Adrenal gland (tissue), 19 donors: ENCODE measurements around the gene SEMA5A. TPM values are rescaled to one million over a fixed set of nuclear protein-coding genes. Genes with fewer than 3 reads are reported as not detected.

Source experiments
- DNase-seq, 7 donors: peaks; one replicate each; pipeline ENCODE4 v3.0.0-alpha.2; 2019 to 2020
- H3K27ac ChIP-seq, 5 donors: fragments of 200-600 bp; sonication (generic) in 4 of 5; 1 replicate in 3 of 5; 2 replicates in 2 of 5; pipeline versions ENCODE4 v1.5.1 to v1.8.0; 2016 to 2020; ENCODE audit warnings: mild to moderate bottlenecking in 1 of 5
- H3K27me3 ChIP-seq: fragments of 200-600 bp; 2 replicates; pipeline ENCODE4 v1.8.0; 2021
- H3K36me3 ChIP-seq, 2 donors: fragments of 200-600 bp; replicated peaks in 1 of 2; 1 replicate in 1 of 2; 2 replicates in 1 of 2; pipeline versions ENCODE4 v1.5.1 to v1.8.0; 2018 to 2022
- H3K4me1 ChIP-seq, 2 donors: fragments of 200-600 bp; replicated peaks in 1 of 2; 1 replicate in 1 of 2; 2 replicates in 1 of 2; pipeline versions ENCODE4 v1.5.1 to v1.8.0; 2018 to 2021
- H3K4me3 ChIP-seq, 4 donors: fragments of 200-600 bp; sonication (generic) in 3 of 4; one replicate each; pipeline ENCODE4 v1.5.1; 2016 to 2018
- H3K9me3 ChIP-seq, 3 donors: fragments of 200-600 bp; sonication (generic) in 1 of 3; replicated peaks in 1 of 3; 1 replicate in 2 of 3; 2 replicates in 1 of 3; pipeline versions ENCODE4 v1.5.1 to v1.8.0; 2016 to 2021
- CTCF ChIP-seq, 6 experiments: fragments of 450-650 bp in 4 of 6; fragments of 200-600 bp in 2 of 6; sonication (generic) in 1 of 6; IDR thresholded peaks; 1 replicate in 5 of 6; 2 replicates in 1 of 6; pipeline versions ENCODE4 v1.5.1 to v1.8.0; 2016 to 2021; ENCODE audit warnings: antibody characterized with exemption in 6 of 6, mild to moderate bottlenecking in 2 of 6, moderate library complexity in 1 of 6
- POLR2A ChIP-seq, 2 donors: fragments of 450-650 bp; IDR thresholded peaks; one replicate each; pipeline ENCODE4 v1.6.1; 2017; ENCODE audit warnings: antibody characterized with exemption in 2 of 2, mild to moderate bottlenecking in 2 of 2, moderate library complexity in 1 of 2
- WGBS, 4 donors: extraction: QIAGEN DNeasy Blood & Tissue Kit in 2 of 4; methylation state at CpG; one replicate each; pipeline versions ENCODE4 v1.1.5 to v1.1.7; 2013 to 2017; 5-methylcytosine and 5-hydroxymethylcytosine counted together
- intact Hi-C, 2 donors: fragments of 100-400 bp; cut with DNase I; formaldehyde crosslinking; loops; one replicate each; pipeline versions ENCODE4 v1.14.1 to v1.15.0; 2022 to 2023
- long read RNA-seq, 10 donors: library from polyadenylated mRNA in 3 of 10; unstranded in 2 of 10; stranded (forward) in 1 of 10; transcript quantifications; one replicate each; pipeline ENCODE4 v2.0.0 and lab custom pipeline, GENCODE V29; 2021 to 2026
- polyA plus RNA-seq, 3 donors: library from polyadenylated mRNA; stranded (reverse); fragments of 200-250 nt in 2 of 3; fragments of 350-450 nt in 1 of 3; fragmentation: Illumina TruSeq in 1 of 3; extraction: RNeasy Lipid Tissue Mini Kit (QIAGEN cat#74804) in 1 of 3; gene quantifications; one replicate each; pipeline ENCODE4 v1.2.3, GENCODE V29; 2013 to 2014
- total RNA-seq, 9 donors: library from RNA; depleted of rRNA in 4 of 9; stranded (reverse); fragments of >200 nt in 4 of 9; fragments of 120-200 nt in 1 of 9; fragmentation: NEBNext Ultra II Directional in 1 of 9; extraction: Animal tissue kit (Norgen Biotek cat#: 25700) in 1 of 9; gene quantifications; one replicate each; pipeline versions ENCODE4 v1.1.0 to v1.2.4, GENCODE V29; 2013 to 2023
- donor health status: healthy with polysubstance abuse.
- donor health status: Bipolar disorder and iron deficiency.
- donor health status: DM: yes; HTN: yes; CAD: no.
- donor health status: DM: no; HTN: no; CAD: no.
- donor health status: DM: no; HTN: no; CAD: no.
- donor health status: DM: yes; HTN: yes; CAD: no.

Gene SEMA5A, protein sequence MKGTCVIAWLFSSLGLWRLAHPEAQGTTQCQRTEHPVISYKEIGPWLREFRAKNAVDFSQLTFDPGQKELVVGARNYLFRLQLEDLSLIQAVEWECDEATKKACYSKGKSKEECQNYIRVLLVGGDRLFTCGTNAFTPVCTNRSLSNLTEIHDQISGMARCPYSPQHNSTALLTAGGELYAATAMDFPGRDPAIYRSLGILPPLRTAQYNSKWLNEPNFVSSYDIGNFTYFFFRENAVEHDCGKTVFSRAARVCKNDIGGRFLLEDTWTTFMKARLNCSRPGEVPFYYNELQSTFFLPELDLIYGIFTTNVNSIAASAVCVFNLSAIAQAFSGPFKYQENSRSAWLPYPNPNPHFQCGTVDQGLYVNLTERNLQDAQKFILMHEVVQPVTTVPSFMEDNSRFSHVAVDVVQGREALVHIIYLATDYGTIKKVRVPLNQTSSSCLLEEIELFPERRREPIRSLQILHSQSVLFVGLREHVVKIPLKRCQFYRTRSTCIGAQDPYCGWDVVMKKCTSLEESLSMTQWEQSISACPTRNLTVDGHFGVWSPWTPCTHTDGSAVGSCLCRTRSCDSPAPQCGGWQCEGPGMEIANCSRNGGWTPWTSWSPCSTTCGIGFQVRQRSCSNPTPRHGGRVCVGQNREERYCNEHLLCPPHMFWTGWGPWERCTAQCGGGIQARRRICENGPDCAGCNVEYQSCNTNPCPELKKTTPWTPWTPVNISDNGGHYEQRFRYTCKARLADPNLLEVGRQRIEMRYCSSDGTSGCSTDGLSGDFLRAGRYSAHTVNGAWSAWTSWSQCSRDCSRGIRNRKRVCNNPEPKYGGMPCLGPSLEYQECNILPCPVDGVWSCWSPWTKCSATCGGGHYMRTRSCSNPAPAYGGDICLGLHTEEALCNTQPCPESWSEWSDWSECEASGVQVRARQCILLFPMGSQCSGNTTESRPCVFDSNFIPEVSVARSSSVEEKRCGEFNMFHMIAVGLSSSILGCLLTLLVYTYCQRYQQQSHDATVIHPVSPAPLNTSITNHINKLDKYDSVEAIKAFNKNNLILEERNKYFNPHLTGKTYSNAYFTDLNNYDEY
- total RNA-seq (1 to 10 TPM; 1.1 to 6.0 (median 4.6) TPM), polyA plus RNA-seq (1 to 10 TPM in 1 of 3 donors, under 1 TPM in 2; 0.40 to 3.0 (median 0.97) TPM)
- long read RNA-seq, donor 1, result 0 reads
- long read RNA-seq, donor 2, result 0 reads
- long read RNA-seq, donor 3, result 0 reads
- long read RNA-seq, donor 4, result 0 reads
- long read RNA-seq, donor 5, result 0 reads
- long read RNA-seq, donor 6, partial matches to known transcripts, result 1 of 2 reads
- long read RNA-seq, donor 6, other reads (novel, unspliced or antisense), result 1 of 2 reads
- long read RNA-seq, donor 7, result 0 reads
- long read RNA-seq, donor 8, result 0 reads
- long read RNA-seq, donor 9, result 0 reads
- long read RNA-seq, donor 10, result 0 reads

DNA sequence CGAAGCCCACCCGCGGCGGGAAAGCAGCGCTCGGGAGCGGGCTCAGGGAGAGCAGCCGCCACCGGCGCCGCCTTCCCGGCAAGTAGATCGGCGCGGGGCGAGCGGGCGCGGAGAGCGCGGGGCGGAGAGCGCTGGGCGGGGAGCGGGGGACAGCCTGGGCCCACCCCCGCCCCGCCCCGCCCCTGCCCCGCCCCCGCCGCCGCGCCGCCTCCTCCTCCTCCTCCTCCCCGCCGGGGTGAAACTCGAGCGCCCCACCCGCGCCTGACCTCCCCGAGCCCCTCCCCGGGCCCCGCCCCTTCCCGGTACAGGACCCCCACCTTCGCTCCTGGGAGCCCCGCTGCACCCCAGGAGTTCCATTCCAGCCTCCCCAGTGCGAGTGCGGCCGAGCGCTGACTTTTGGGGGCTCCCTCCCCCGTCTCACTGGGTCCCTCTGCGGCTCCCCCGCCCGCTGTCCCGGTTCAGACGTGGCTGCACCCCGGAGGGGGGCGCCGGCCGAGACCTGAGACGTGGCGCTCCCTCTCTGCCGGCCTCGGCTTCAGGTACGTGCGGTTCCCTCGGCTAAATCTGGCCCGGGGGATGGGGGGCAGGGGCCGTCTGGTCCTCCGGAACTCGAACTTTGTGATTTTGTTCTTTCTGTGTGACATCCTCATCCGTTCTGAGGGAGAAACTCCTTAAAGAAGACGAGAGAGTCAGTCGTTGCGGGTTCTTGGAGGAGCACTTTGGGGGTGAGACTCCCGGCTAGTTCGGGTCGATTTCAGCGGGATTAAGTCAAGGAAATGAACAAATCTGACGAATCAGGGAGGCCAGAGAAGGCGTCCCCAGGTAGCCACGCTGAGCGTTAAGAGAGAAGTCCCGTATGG is at the start of gene SEMA5A:
SEMA5A (minus strand) TSS at position 84 of the 860 bp plus-strand sequence. CDS start 166,129 bp downstream, outside the sequence.
- DNase-seq, result peak; percentile 33 to 70 (median 51)
- peak within 1 kb of the TSS in 3 of 5 donors; percentile 59 to 84 (median 68) for H3K27ac ChIP-seq

GRCh38 chr5:9594913-9595312 is 49.0 kb upstream of the SEMA5A start:
- H3K27ac ChIP-seq, result no peak overlapping the region
- no peaks in the 10 kb centered on the region for H3K9me3 ChIP-seq
- H3K4me1 ChIP-seq, result no peaks in the 10 kb centered on the region
- DNase-seq, result no peak
- no peaks in the 10 kb centered on the region for H3K27me3 ChIP-seq
- intact Hi-C loops, result no loop called here
- TF ChIP-seq CTCF (IDR thresholded peaks at IDR 0.05) (no peak), POLR2A (IDR thresholded peaks at IDR 0.05) (no peak)
- H3K4me3 ChIP-seq, result no peak overlapping the region
- no peaks in the 10 kb centered on the region for H3K36me3 ChIP-seq

More for the DNA sequence above, at the start of gene SEMA5A:
- no peak for TF ChIP-seq CTCF (IDR thresholded peaks at IDR 0.05)
- no peaks in the 10 kb centered on the region for H3K9me3 ChIP-seq
- H3K36me3 ChIP-seq, result no peaks in the 10 kb centered on the region
- H3K4me3 ChIP-seq, result peak within 1 kb of the TSS in 3 of 4 donors; percentile 28 to 86 (median 42)
- peaks cover 13 to 23% of the 10 kb centered on the region in 2 donors for H3K4me1 ChIP-seq
- H3K27me3 ChIP-seq, result no peaks in the 10 kb centered on the region
- intact Hi-C loops, result loop anchor here (5.0 to 10.0 kb wide), 2 partner anchors 181 to 184 kb away; no protein-coding TSS in a partner anchor
- 6 to 24% (median 11%) methylated on average over 15 to 84 of the region's 84 CpGs for WGBS, 4 donors

- Histone ChIP-seq H3K36me3 (no peaks in the 10 kb centered on the region), H3K4me1 (no peaks in the 10 kb centered on the region), H3K9me3 (no peaks in the 10 kb centered on the region), H3K27ac (no peak overlapping the region), H3K4me3 (no peak overlapping the region), H3K27me3 (no peaks in the 10 kb centered on the region)
- intact Hi-C loops, result no loop called here
- 78 to 81% (median 79%) methylated on average over 7 of the region's 7 CpGs for WGBS, 4 donors
- TF ChIP-seq CTCF (IDR thresholded peaks at IDR 0.05) (no peak), POLR2A (IDR thresholded peaks at IDR 0.05) (no peak)
- no peak for DNase-seq
Measured at GRCh38 chr5:9589049-9589835, 43.4 kb upstream of the SEMA5A start.
